Islet of Langerhans (tissue), 1 donor: ENCODE results near the gene ZNF394.

ENCODE experiments used
- FAIRE-seq: peaks from one replicate; lab custom pipeline; 2011; peaks lifted over from hg19 to GRCh38; lab: Jason Lieb, UNC

Gene ZNF394

GRCh38 chr7:99493823-99494222, 6.3 kb downstream of the ZNF394 start:
- no peak for FAIRE-seq

GRCh38 chr7:99490878-99491277, 9.2 kb downstream of the ZNF394 start:
- no peak for FAIRE-seq

- FAIRE-seq, result no peak
Measured at GRCh38 chr7:99489235-99489634, 10.8 kb downstream of the ZNF394 start.

- FAIRE-seq, result no peak
Measured at GRCh38 chr7:99485094-99485493, 15.0 kb downstream of the ZNF394 start.

- FAIRE-seq, result no peak
Measured at GRCh38 chr7:99478464-99479440, 21.3 kb downstream of the ZNF394 start.

- FAIRE-seq, result no peak
Measured at GRCh38 chr7:99476107-99476506, 24.0 kb downstream of the ZNF394 start.

- FAIRE-seq, result no peak
Measured at GRCh38 chr7:99473315-99473596, 26.8 kb downstream of the ZNF394 start.

- peak; percentile 85 for FAIRE-seq
Measured at GRCh38 chr7:99472561-99473314, 27.3 kb downstream of the ZNF394 start, which contains the start of gene ZNF789. Gene ZNF789 (plus strand): TSS chr7:99472890. CDS start chr7:99476457, 3,567 bp downstream.

GRCh38 chr7:99469381-99470065, 30.6 kb downstream of the ZNF394 start:
- no peak for FAIRE-seq

GRCh38 chr7:99468336-99468918, 31.7 kb downstream of the ZNF394 start:
- no peak for FAIRE-seq

GRCh38 chr7:99465421-99465768, 34.7 kb downstream of the ZNF394 start:
- FAIRE-seq, result no peak

GRCh38 chr7:99461221-99461620, 38.9 kb downstream of the ZNF394 start:
- no peak for FAIRE-seq

GRCh38 chr7:99460651-99461050, 39.4 kb downstream of the ZNF394 start:
- no peak for FAIRE-seq

GRCh38 chr7:99459087-99459486, 41.0 kb downstream of the ZNF394 start:
- no peak for FAIRE-seq

- FAIRE-seq, result no peak
Measured at GRCh38 chr7:99457650-99458493, 42.2 kb downstream of the ZNF394 start.

- no peak for FAIRE-seq
Measured at GRCh38 chr7:99457050-99457649, 42.9 kb downstream of the ZNF394 start.

- no peak for FAIRE-seq
Measured at GRCh38 chr7:99456288-99456687, 43.8 kb downstream of the ZNF394 start.

- FAIRE-seq, result no peak
Measured at GRCh38 chr7:99455874-99456273, 44.2 kb downstream of the ZNF394 start.

- no peak for FAIRE-seq
Measured at GRCh38 chr7:99453105-99453504, 47.0 kb downstream of the ZNF394 start.

GRCh38 chr7:99452541-99452940, 47.5 kb downstream of the ZNF394 start:
- no peak for FAIRE-seq

- FAIRE-seq, result no peak
Measured at GRCh38 chr7:99451936-99452335, 48.1 kb downstream of the ZNF394 start.
